ENCODE measurements around the gene PPP1R14B.

DNA sequence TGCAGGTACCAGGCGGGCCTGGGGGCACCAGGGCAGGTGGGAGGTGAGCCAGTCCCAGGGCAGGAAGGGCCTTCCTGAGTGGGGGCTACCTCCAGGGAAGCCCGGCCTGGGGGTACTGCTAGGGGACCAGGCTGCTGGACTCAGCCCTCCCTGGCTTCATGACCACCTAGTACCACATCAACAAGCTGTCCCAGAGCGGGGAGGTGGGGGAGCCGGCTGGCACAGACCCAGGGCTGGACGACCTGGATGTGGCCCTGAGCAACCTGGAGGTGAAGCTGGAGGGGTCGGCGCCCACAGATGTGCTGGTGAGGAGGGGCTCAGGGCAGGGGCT, 27.4 kb downstream of the PPP1R14B start:
- no peak for TF ChIP-seq CTCF (IDR thresholded peaks at IDR 0.05; ENCODE audit: low read depth, low read length)
- TF ChIP-seq MYC (IDR thresholded peaks at IDR 0.05; ENCODE audit: low read depth, low read length), result no peak

Measured in NB4 (cell line).